MG63 (cell line): Measurements from ENCODE around the gene PEX26. TPM values are rescaled to one million over a fixed set of nuclear protein-coding genes. Genes with fewer than 3 reads are reported as not detected.
"Not testable (repeated sequence)": the region's sequence is repeated elsewhere in the genome, so short reads cannot be mapped to it uniquely, and the experiment has no call there.

ENCODE experiments used
- DNase-seq: peaks from one replicate; pipeline ENCODE4 v3.0.0-alpha.2; 2020
- H3K27me3 ChIP-seq: fragments of 250-450 bp; sonication (Bioruptor Pico); 2 replicates; pipeline ENCODE4 v1.5.1; 2020; ENCODE audit warnings: mild to moderate bottlenecking, moderate library complexity
- H3K36me3 ChIP-seq: fragments of 250-450 bp; sonication (Bioruptor Pico); 2 replicates; pipeline ENCODE4 v1.5.1; 2020; ENCODE audit warnings: mild to moderate bottlenecking, moderate library complexity
- H3K4me3 ChIP-seq: fragments of 250-450 bp; sonication (Bioruptor Pico); 2 replicates; pipeline ENCODE4 v1.5.1; 2020; ENCODE audit warnings: mild to moderate bottlenecking, moderate library complexity
- H3K9me3 ChIP-seq: fragments of 250-450 bp; sonication (Bioruptor Pico); 2 replicates; pipeline ENCODE4 v1.5.1; 2020; ENCODE audit warnings: mild to moderate bottlenecking, moderate library complexity
- total RNA-seq: library from RNA; depleted of rRNA; stranded (reverse); fragments of >200 nt; shearing (Covaris generic); gene quantifications from 2 replicates; pipeline ENCODE4 v1.2.3, GENCODE V29; 2014; ENCODE audit warnings: low replicate concordance

The PEX26 gene
- total RNA-seq, 1 experiment from 2014 or later, result 10.5 TPM

DNA sequence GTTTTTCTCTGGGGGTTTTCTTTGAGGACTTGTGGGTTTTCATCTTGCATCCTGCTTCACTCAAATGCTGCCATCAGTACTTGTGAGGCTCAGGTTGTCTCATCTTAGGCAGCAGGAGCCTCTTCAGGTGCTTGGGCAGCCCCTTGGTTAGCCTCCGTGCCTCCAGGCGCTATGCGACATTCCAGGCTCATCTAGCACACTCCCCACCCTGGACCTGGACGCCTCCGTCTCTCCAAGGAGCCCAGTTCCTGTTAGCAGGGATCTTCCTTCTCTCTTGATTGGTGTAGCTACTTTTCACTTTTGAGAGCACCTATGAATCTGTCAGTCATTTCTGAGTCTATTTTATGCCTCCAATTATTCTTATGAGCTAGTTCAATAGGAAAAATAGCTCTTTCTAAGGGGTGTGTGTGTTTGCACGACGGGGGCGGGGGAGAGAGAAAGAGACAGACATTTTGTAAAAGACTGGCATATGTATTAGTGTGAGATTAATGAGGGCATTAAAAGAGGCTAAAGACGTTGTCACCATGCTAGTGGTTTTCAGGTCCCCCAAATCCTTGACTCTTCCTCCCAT, 40.6 kb downstream of the PEX26 start:
- DNase-seq, result no peak
- Histone ChIP-seq H3K27me3 (no peaks in the 10 kb centered on the region), H3K36me3 (no peaks in the 10 kb centered on the region), H3K9me3 (no peaks in the 10 kb centered on the region), H3K4me3 (no peak overlapping the region)

DNA sequence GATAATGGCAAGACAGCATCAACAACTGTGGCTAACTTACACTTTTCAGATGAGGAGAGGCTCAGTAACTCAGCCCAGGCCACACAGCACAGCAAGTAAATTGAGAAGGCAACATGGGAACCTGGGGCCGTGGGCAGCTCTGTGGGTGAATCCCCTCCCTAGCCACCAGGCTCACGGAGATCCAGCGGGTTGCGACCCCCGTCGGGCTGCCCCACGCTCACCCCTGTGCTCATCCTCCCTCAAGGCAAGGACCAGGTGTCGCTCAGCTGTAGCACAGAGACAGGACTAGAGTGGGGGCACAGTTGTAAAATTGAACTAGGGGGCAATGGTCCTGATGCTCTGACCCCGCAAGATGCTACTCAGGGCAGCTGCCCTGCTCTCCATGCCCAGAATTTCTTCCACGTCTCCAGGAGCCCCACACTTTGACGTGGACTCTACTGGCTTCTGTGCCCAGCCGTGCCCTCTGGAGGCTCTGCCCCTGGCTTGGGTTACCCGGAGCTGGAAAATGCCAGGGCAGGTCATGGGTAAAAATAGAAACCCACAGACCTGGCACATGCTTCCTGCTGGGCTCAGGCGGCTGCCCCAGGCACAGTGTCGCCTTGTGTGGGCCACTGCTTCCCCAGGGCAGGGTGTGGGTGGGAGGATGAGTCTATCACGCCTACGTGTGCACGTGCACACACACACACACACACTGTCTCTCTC, 41.8 kb downstream of the PEX26 start:
- peak; percentile 37 for DNase-seq
- H3K36me3 ChIP-seq, result no peaks in the 10 kb centered on the region
- no peak overlapping the region for H3K4me3 ChIP-seq
- H3K9me3 ChIP-seq, result no peaks in the 10 kb centered on the region
- H3K27me3 ChIP-seq, result no peaks in the 10 kb centered on the region

DNA sequence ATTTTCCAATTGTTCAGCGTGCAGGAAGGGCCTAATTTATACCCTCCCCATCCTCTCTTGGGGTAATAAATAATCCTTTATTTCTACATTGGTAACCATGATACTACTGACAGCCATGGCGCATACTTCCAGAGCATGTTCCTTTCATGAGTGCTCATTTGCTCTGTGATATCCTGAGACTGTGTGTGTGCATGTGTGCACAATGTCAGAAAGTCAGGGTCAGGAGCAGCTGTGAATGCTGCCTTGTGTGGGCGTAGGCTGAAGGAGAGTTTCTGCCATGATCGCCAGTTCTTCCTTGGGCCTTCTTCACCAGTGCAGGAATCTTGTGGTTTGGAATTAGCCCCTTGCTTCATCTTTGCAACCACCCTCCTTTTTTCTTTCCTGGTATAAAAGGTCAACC, 43.1 kb downstream of the PEX26 start:
- no peak for DNase-seq
- no peaks in the 10 kb centered on the region for H3K9me3 ChIP-seq

DNA sequence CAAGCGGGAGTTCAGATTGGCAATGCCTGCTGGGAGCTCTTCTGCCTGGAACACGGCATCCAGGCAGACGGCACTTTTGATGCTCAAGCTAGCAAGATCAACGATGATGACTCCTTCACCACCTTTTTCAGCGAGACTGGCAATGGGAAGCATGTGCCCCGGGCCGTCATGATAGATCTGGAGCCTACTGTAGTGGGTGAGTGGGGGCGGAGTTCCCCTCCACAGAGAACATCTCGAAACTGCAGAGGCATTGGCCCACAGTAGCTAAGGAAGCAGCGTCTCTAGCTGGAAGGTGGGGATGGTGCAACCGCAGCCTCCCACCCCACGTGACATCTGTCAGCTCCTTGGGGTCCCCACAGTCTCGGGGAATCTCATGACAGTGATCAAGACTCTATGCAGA, 43.7 kb downstream of the PEX26 start:
- no peak for DNase-seq
- H3K4me3 ChIP-seq, result no peak overlapping the region
- no peaks in the 10 kb centered on the region for H3K36me3 ChIP-seq
- no peaks in the 10 kb centered on the region for H3K27me3 ChIP-seq
- H3K9me3 ChIP-seq, result no peaks in the 10 kb centered on the region

More for the DNA sequence above, 43.1 kb downstream of the PEX26 start:
- no peak overlapping the region for H3K4me3 ChIP-seq
- H3K27me3 ChIP-seq, result no peaks in the 10 kb centered on the region
- no peaks in the 10 kb centered on the region for H3K36me3 ChIP-seq

DNA sequence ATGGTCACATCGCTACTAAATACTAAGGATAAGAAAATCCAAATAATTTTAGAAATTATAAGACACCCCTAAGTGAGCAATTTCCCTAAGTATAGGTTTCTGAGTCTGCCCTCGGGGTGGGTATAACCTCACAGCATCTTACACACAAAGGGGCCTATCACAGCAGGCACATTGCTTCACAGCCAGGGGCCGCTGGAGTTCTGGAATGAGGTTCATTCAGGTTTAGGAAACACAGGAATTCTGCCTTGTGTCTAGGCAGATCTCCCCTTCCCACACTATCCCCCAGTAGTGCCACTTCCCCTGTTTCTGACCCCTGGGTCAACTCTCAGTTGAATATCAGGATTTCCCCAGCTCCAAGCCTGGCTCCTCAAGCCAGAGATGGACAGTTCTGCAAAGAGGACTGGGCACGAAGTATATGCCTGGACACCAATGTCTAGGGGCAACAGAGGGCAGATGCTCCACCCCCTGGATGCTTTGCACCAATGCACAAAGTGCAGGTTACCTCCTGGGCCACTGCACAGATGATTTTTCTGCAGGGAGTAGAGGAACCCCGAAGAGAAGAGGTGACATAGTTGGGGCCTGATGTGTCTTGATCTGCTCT, 44.3 kb downstream of the PEX26 start:
- no peaks in the 10 kb centered on the region for H3K9me3 ChIP-seq
- DNase-seq, result no peak
- H3K27me3 ChIP-seq, result no peaks in the 10 kb centered on the region
- no peak overlapping the region for H3K4me3 ChIP-seq
- H3K36me3 ChIP-seq, result no peaks in the 10 kb centered on the region

DNA sequence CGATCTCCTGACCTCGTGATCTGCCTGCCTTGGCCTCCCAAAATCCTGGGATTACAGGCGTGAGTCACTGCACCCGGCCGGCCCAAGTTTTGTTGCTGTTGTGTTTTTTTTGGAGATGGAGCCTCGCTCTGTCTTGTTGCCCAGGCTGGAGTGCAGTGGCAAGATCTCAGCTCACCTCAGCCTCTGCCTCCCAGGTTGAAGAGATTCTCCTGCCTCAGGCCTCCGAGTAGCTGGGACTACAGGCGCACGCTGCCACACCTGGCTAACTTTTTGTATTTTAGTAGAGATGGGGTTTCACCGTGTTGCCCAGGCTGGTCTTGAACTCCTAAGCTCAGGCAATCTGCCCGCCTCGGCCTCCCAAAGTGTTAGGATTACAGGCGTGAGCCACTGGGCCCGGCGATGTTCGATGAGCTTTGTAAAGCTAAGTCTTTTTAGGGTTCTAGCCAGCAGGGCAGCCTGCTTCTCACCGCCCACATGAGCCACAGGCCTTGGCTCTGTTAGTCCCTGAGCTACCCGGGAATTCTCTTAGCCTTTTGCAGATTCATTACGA, 45.8 kb downstream of the PEX26 start:
- not testable (repeated sequence) for H3K4me3 ChIP-seq, H3K27me3 ChIP-seq, H3K36me3 ChIP-seq, H3K9me3 ChIP-seq
- DNase-seq, result peak; percentile 39

DNA sequence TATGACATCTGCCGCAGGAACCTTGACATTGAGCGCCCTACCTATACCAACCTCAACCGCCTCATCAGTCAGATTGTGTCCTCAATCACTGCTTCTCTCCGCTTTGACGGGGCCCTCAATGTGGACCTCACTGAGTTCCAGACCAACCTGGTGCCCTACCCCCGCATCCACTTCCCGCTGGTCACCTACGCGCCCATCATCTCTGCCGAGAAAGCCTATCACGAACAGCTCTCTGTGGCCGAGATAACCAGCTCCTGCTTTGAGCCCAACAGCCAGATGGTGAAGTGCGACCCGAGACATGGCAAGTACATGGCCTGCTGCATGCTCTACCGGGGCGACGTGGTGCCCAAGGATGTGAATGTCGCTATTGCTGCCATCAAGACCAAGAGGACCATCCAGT, 48.8 kb downstream of the PEX26 start:
- no peaks in the 10 kb centered on the region for H3K9me3 ChIP-seq
- H3K36me3 ChIP-seq, result no peaks in the 10 kb centered on the region
- DNase-seq, result no peak
- H3K4me3 ChIP-seq, result no peak overlapping the region
- H3K27me3 ChIP-seq, result no peaks in the 10 kb centered on the region

DNA sequence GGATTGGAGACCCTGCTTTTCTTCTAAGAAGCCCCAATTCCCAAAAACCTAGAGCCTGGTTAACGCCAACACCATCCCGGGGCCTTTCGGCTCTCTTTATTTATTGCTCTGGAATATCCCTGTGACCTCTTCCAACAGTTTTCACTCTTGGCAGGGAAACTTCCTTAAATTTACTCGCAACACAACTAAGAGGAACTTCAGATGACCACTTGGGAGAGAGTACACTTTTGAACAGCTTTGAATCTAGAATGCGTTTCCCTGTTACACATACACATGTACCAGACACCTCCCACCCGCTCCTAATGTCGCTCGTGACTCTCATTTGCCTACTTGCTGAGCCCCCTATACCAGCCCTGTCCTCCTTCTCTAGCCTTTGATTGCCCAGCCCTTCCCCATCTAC, 52.2 kb downstream of the PEX26 start:
- Histone ChIP-seq H3K4me3 (no peak overlapping the region), H3K27me3 (no peaks in the 10 kb centered on the region), H3K9me3 (no peaks in the 10 kb centered on the region), H3K36me3 (no peaks in the 10 kb centered on the region)
- DNase-seq, result no peak

DNA sequence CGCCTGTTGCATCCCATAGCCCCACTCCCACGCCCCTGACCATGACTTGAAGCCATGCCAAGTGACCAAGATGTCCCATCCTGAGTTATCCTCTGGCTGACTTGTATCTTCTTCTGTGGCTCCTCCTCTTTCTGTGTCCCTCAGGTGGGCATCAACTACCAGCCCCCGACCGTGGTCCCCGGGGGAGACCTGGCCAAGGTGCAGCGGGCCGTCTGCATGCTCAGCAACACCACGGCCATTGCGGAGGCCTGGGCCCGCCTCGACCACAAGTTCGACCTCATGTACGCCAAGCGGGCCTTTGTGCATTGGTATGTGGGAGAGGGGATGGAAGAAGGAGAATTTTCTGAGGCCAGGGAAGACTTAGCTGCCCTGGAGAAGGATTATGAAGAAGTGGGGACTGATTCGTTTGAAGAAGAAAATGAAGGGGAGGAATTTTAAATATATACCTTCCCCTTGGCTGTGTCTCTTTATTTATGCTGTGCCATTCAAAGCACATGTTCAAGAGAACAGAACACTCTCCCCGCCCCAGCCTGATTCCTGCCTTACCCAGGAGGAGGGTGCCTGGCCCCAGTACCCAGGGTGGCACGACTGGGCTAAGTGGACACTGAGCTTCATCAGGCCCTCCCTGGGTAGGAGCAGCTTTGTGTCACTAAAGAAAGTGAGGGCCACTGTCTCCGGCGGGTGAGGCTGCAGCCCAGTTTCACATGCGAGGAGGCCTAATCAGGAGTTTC, 53.1 kb downstream of the PEX26 start:
- Histone ChIP-seq H3K9me3 (no peaks in the 10 kb centered on the region), H3K36me3 (no peaks in the 10 kb centered on the region), H3K4me3 (no peak overlapping the region), H3K27me3 (no peaks in the 10 kb centered on the region)
- DNase-seq, result no peak

DNA sequence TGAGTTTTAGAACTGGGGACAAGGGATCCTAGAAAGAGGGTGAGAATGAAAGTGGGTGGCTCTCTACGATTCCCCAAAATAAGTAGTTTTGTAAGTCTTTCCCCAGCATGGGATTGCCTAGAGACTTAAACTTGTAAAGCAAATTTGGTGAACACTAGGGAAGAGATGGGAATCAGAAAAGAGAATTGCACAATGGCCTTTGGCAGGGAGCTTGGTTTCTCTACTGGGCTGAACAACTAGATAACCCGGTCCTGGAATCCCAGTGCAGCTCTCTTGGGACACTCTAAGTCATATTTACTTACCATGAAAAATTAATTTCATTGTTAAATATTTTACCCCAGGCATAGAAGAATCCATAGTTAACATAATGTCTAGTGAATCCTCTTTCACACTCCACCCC, 55.7 kb downstream of the PEX26 start:
- Histone ChIP-seq H3K27me3 (no peaks in the 10 kb centered on the region), H3K36me3 (no peaks in the 10 kb centered on the region), H3K9me3 (no peaks in the 10 kb centered on the region), H3K4me3 (no peak overlapping the region)
- DNase-seq, result no peak

DNA sequence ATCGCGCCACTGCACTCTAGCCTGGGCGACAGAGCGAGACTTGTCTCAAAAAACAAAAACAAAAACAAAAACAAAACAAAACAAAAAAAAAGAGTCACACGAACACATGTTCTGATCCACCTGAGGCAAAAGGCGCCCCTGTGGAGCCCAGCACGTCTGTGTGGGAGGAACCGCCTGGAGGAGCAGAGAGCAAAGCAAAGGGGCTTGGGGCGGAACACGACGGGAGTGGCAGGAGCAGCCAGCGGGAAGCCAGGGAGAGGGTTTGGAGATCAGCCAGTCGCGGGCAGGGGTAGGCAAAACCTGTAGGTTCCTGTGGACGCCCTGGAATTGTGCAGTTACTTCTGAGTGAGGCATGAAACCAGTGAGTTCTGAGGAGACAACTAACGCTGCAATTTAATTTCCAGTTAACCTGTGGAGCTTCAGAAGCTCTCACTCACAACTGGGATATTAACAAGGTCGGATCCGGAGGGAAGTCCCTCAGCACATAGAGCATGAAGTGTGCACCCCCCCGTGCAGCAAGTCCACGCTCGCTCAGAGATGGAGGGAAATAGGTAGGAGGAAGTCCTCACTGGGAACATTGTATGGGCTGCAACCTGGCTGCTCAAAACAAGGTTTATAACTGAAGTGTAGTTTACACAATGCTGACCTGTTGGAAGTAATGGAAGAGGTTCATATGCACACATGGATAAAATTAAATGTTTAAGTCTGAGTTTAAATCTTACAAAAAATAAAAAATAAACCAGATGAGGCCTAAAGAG, 59.0 kb downstream of the PEX26 start:
- Histone ChIP-seq H3K4me3 (no peak overlapping the region), H3K27me3 (no peaks in the 10 kb centered on the region), H3K36me3 (no peaks in the 10 kb centered on the region), H3K9me3 (no peaks in the 10 kb centered on the region)
- no peak for DNase-seq

DNA sequence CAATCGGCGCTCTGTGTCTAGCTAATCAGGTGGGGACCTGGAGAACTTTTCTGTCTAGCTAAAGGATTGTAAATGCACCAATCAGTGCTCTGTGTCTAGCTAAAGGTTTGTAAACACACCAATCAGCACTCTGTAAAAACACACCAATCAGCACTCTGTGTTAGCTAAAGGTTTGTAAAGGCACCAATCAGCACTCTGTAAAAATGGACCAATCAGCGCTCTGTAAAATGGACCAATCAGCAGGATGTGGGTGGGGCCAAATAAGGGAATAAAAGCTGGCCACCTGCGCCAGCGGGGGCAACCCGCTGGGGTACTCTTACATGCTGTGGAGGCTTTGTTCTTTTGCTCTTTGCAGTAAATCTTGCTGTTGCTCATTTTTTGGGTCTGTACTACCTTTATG, 63.2 kb downstream of the PEX26 start:
- not testable (repeated sequence) for H3K4me3 ChIP-seq, H3K9me3 ChIP-seq, DNase-seq, H3K27me3 ChIP-seq, H3K36me3 ChIP-seq

DNA sequence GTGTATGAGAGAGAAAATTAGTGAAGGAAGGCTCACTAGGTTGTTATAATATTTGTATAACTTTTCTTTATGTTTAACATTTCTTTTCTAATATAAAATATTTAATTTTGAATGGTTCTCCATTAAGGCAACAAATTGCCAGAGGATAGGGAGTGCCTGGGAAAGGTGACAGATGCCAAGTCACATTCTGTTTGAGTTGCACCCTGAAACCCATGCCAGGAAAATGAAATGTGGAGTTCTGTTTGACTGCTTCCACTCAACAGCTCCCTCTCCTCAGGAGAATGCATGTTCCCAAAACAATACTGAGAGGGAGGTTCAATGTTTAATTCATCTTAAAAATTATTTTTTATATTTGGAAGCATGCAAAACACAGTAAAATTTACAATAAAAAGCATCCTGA, 66.3 kb downstream of the PEX26 start:
- no peak overlapping the region for H3K4me3 ChIP-seq
- DNase-seq, result no peak
- H3K27me3 ChIP-seq, result no peaks in the 10 kb centered on the region

DNA sequence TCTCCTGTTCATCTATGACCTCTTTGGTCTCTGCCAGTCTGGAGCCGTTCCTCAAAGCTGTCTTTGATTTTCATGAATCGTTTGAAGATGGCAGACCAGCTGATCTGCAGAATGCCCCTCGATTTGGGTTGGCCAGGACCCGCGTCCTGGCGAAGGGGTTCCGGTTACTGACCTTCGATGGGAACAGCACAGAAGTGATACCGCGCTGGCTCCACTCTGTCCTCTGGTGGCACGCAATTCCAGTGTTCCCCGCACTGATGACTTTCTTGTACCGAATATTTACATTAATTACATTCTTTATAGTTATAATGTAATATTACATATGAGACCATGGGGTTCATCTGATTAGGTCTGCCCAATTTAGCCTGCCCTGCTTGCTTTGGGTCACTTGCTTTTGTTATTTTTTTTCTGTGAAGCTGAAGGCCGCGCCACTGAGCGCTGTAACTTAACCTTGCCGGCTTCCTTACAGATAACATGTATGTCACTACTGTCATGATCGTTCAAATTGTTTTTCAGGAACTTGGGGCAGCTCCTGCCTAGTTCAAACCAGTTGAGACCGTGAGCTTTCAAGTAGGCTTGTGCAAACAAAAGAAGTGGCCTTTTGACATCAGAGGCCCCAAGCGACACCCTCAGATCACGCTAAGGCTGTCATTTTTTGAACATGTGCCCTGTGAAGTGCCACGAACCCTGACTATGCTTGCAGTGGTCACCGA, 68.0 kb downstream of the PEX26 start:
- no peaks in the 10 kb centered on the region for H3K36me3 ChIP-seq
- no peak for DNase-seq
- no peaks in the 10 kb centered on the region for H3K27me3 ChIP-seq
- H3K9me3 ChIP-seq, result no peaks in the 10 kb centered on the region
- H3K4me3 ChIP-seq, result no peak overlapping the region

More for the DNA sequence above, 66.3 kb downstream of the PEX26 start:
- Histone ChIP-seq H3K9me3 (no peaks in the 10 kb centered on the region), H3K36me3 (no peaks in the 10 kb centered on the region)

DNA sequence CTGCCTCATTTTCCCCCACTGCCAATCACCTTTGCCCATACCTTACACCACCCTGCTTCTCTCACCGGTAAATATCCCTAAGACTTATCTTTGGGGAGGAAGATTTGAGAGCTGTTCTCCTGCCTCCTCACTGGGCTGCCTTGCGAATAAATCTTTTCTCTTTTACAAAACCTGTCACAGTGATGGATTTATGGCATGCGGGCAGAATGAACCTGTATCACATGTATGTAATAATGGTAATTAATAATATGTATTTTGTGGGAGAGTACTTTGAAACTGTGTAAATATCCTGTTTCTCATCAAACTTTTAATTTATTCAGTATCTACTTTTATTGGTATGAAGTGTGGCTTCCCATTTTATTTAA, 68.6 kb downstream of the PEX26 start:
- H3K4me3 ChIP-seq, result no peak overlapping the region
- no peaks in the 10 kb centered on the region for H3K27me3 ChIP-seq
- no peaks in the 10 kb centered on the region for H3K36me3 ChIP-seq
- DNase-seq, result no peak
- no peaks in the 10 kb centered on the region for H3K9me3 ChIP-seq

DNA sequence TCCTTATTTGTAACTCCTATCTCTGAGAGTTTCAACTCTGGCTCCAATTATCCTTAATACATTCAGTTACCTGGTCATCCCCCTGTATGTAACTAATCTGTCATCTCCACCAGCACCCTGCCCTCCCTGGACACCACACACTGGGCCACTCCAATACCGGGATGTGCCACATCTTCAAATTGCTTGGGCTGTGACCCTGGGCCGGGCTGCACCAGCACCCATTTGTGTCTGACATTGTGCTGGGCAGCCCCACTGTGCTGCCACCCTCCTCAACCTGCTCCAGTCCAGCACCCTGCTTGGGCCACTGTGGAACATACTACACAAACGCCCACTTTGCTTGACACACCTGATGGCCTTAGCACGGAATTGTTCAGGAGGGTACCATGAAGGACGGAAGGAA, 70.0 kb downstream of the PEX26 start:
- no peaks in the 10 kb centered on the region for H3K36me3 ChIP-seq
- DNase-seq, result no peak
- H3K27me3 ChIP-seq, result no peaks in the 10 kb centered on the region
- H3K9me3 ChIP-seq, result no peaks in the 10 kb centered on the region
- H3K4me3 ChIP-seq, result no peak overlapping the region
